Measurements from ENCODE around the gene PRM1. TPM values are rescaled to one million over a fixed set of nuclear protein-coding genes. Genes with fewer than 3 reads are reported as not detected.

PRM1 gene
- total and polyA plus RNA-seq, 2 of the 13 experiments (the other 11 are each of a cell fraction or from before 2014, with no cell fraction given): not detected

- intact Hi-C loops (cut with micrococcal nuclease; ENCODE audit: unreplicated experiment): no loop called here
- H3K4me1 ChIP-seq (ENCODE audit: insufficient read depth, low read length): peaks cover 91% of the 10 kb centered on the region
- no peak overlapping the region for H3K4me3 ChIP-seq (replicated peaks in 1 of 3; ENCODE audit: insufficient read depth in 1 of 3, low read depth in 2 of 3, low read length in 3 of 3)
- H3K27ac ChIP-seq (ENCODE audit: extremely low read length, insufficient read depth, low read length): peak overlapping the region; percentile 52
- in situ Hi-C loops (cut with HindIII; ENCODE audit: extremely low pct_ligation_motif_present, low pct_unique_long_range_greater_than_20kb): no loop called here
- H3K36me3 ChIP-seq (replicated peaks in 1 of 2; ENCODE audit: control insufficient read depth in 1 of 2, insufficient read depth in 2 of 2, low read length in 2 of 2): no peaks in the 10 kb centered on the region
- no peaks in the 10 kb centered on the region for H3K27me3 ChIP-seq (ENCODE audit: control insufficient read depth in 1 of 2, insufficient read depth in 2 of 2, low read length in 2 of 2)
- no peak for FAIRE-seq
- BruUV-seq (replicated peaks): no TSS peak
- H3K9ac ChIP-seq (ENCODE audit: insufficient read depth, low read depth, low read length): peak overlapping the region; percentile 25; the same call in 1 of the 2 replicates
- H3K79me2 ChIP-seq (ENCODE audit: insufficient read depth, low read length): no peaks in the 10 kb centered on the region
- 36% methylated on average over 4 of the region's 4 CpGs for WGBS (ENCODE audit: low lambda C conversion rate)
- peak overlapping the region; percentile 25 for H2AFZ ChIP-seq (ENCODE audit: low read length)
- POLR2A ChIA-PET: interaction anchor here (0.7 to 3.8 kb wide), 11 partner anchors 9 to 88 kb away, joined by 3 to 30 read pairs (median 7); partner anchors contain the start of genes PRM3 and SOCS1
- peak; percentile 45 for ATAC-seq
- H3K4me2 ChIP-seq (ENCODE audit: low read depth, low read length): peak overlapping the region; percentile 36
- H4K20me1 ChIP-seq (ENCODE audit: insufficient read depth, low read length): no peaks in the 10 kb centered on the region
- peak; percentile 69 for DNase-seq (ENCODE audit: low spot score)
- no peaks in the 10 kb centered on the region for H3K9me3 ChIP-seq (ENCODE audit: low read length)
- CTCF ChIA-PET (ENCODE audit: low intra/inter-chr PET ratio, low total read pairs): no interaction called here
- no peak for TF ChIP-seq ZBTB20 (CRISPR knock-in tag; IDR thresholded peaks at IDR 0.05; ENCODE audit: borderline replicate concordance, low read depth)
- TF ChIP-seq, protein P1, sequence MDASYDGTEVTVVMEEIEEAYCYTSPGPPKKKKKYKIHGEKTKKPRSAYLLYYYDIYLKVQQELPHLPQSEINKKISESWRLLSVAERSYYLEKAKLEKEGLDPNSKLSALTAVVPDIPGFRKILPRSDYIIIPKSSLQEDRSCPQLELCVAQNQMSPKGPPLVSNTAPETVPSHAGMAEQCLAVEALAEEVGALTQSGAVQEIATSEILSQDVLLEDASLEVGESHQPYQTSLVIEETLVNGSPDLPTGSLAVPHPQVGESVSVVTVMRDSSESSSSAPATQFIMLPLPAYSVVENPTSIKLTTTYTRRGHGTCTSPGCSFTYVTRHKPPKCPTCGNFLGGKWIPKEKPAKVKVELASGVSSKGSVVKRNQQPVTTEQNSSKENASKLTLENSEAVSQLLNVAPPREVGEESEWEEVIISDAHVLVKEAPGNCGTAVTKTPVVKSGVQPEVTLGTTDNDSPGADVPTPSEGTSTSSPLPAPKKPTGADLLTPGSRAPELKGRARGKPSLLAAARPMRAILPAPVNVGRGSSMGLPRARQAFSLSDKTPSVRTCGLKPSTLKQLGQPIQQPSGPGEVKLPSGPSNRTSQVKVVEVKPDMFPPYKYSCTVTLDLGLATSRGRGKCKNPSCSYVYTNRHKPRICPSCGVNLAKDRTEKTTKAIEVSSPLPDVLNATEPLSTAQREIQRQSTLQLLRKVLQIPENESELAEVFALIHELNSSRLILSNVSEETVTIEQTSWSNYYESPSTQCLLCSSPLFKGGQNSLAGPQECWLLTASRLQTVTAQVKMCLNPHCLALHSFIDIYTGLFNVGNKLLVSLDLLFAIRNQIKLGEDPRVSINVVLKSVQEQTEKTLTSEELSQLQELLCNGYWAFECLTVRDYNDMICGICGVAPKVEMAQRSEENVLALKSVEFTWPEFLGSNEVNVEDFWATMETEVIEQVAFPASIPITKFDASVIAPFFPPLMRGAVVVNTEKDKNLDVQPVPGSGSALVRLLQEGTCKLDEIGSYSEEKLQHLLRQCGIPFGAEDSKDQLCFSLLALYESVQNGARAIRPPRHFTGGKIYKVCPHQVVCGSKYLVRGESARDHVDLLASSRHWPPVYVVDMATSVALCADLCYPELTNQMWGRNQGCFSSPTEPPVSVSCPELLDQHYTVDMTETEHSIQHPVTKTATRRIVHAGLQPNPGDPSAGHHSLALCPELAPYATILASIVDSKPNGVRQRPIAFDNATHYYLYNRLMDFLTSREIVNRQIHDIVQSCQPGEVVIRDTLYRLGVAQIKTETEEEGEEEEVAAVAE (CRISPR knock-in tag; IDR thresholded peaks at IDR 0.05; ENCODE audit: borderline replicate concordance): no peak
- no peak; the same call in 1 of the 2 replicates for TF ChIP-seq PPARG (CRISPR knock-in tag; conservative IDR thresholded peaks at IDR 0.05)
- TF ChIP-seq, protein P2, sequence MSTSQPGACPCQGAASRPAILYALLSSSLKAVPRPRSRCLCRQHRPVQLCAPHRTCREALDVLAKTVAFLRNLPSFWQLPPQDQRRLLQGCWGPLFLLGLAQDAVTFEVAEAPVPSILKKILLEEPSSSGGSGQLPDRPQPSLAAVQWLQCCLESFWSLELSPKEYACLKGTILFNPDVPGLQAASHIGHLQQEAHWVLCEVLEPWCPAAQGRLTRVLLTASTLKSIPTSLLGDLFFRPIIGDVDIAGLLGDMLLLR (CRISPR knock-in tag; IDR thresholded peaks at IDR 0.05): no peak
- TF ChIP-seq FOXO1 (CRISPR knock-in tag; IDR thresholded peaks at IDR 0.05): peak; percentile 29; the same call in 1 of the 2 replicates
- peak; percentile 51 for TF ChIP-seq RXRB (CRISPR knock-in tag; IDR thresholded peaks at IDR 0.05; ENCODE audit: borderline replicate concordance)
- peak; percentile 96 for TF ChIP-seq ZNF614 (CRISPR knock-in tag; IDR thresholded peaks at IDR 0.05; ENCODE audit: borderline replicate concordance)
- TF ChIP-seq CEBPB (IDR thresholded peaks at IDR 0.05; ENCODE audit: borderline replicate concordance, low read depth, low read length): peak; percentile 96
- 0 out of 2 replicates have a peak, but pooled peaks have one; percentile 17 for TF ChIP-seq HBP1 (CRISPR knock-in tag; IDR thresholded peaks at IDR 0.05; ENCODE audit: low read depth)
- TF ChIP-seq MIXL1 (CRISPR knock-in tag; IDR thresholded peaks at IDR 0.05): peak; percentile 67
- TF ChIP-seq ZNF205 (CRISPR knock-in tag; IDR thresholded peaks at IDR 0.05): 0 out of 2 replicates have a peak, but pooled peaks have one; percentile 52
- TF ChIP-seq PRDM4 (CRISPR knock-in tag; IDR thresholded peaks at IDR 0.05; ENCODE audit: borderline replicate concordance): no peak
- no peak for TF ChIP-seq LCORL (IDR thresholded peaks at IDR 0.05)
- peak; percentile 79 for TF ChIP-seq LCORL (CRISPR knock-in tag; IDR thresholded peaks at IDR 0.05)
- peak; percentile 90 for TF ChIP-seq MIER2 (CRISPR knock-in tag; IDR thresholded peaks at IDR 0.05)
- TF ChIP-seq NR2F6 (IDR thresholded peaks at IDR 0.05): no peak; the same call in 1 of the 2 replicates
- TF ChIP-seq NR2F6 (CRISPR knock-in tag; IDR thresholded peaks at IDR 0.05): peak; percentile 56; the same call in 1 of the 2 replicates
- peak; percentile 84 for TF ChIP-seq XRCC5 (optimal IDR thresholded peaks at IDR 0.05; ENCODE audit: low read length)
Observed at GRCh38 chr16:11283820-11284248, 2.7 kb upstream of the PRM1 start.
